Epidermal melanocyte (primary cell): ENCODE data around the gene CREB5.

ENCODE experiments used
- DNase-seq: peaks from one replicate; pipeline ENCODE4 v3.0.0; 2011; ENCODE audit warnings: low spot score; ENCODE audit not compliant: insufficient read length

Gene CREB5

GRCh38 chr7:28433699-28434219, 21.4 kb downstream of the CREB5 start:
- DNase-seq, result no peak

GRCh38 chr7:28434510-28434909, 22.2 kb downstream of the CREB5 start:
- no peak for DNase-seq

- DNase-seq, result no peak
Measured at GRCh38 chr7:28435152-28435551, 22.8 kb downstream of the CREB5 start.

- DNase-seq, result no peak
Measured at GRCh38 chr7:28435732-28436378, 23.5 kb downstream of the CREB5 start.

GRCh38 chr7:28440055-28440601, 27.8 kb downstream of the CREB5 start:
- no peak for DNase-seq

- no peak for DNase-seq
Measured at GRCh38 chr7:28442540-28443420, 30.5 kb downstream of the CREB5 start.

GRCh38 chr7:28446131-28446530, 33.8 kb downstream of the CREB5 start:
- DNase-seq, result no peak

- DNase-seq, result no peak
Measured at GRCh38 chr7:28447071-28447470, 34.8 kb downstream of the CREB5 start.

- DNase-seq, result no peak
Measured at GRCh38 chr7:28448708-28449107, 36.4 kb downstream of the CREB5 start.

GRCh38 chr7:28452681-28453080, 40.4 kb downstream of the CREB5 start:
- DNase-seq, result no peak

GRCh38 chr7:28455486-28455885, 43.2 kb downstream of the CREB5 start:
- no peak for DNase-seq

- no peak for DNase-seq
Measured at GRCh38 chr7:28456044-28456443, 43.7 kb downstream of the CREB5 start.

- DNase-seq, result no peak
Measured at GRCh38 chr7:28458732-28459131, 46.4 kb downstream of the CREB5 start.

GRCh38 chr7:28459306-28459705, 47.0 kb downstream of the CREB5 start:
- no peak for DNase-seq

GRCh38 chr7:28465697-28466096, 53.4 kb downstream of the CREB5 start:
- no peak for DNase-seq

- DNase-seq, result no peak
Measured at GRCh38 chr7:28466341-28466740, 54.0 kb downstream of the CREB5 start.

- DNase-seq, result no peak
Measured at GRCh38 chr7:28466885-28467284, 54.6 kb downstream of the CREB5 start.

GRCh38 chr7:28469562-28469961, 57.2 kb downstream of the CREB5 start:
- DNase-seq, result no peak

GRCh38 chr7:28470344-28470743, 58.0 kb downstream of the CREB5 start:
- DNase-seq, result no peak

- no peak for DNase-seq
Measured at GRCh38 chr7:28472332-28472731, 60.0 kb downstream of the CREB5 start.

GRCh38 chr7:28473571-28474281, 61.4 kb downstream of the CREB5 start:
- DNase-seq, result no peak

GRCh38 chr7:28474282-28474638, 61.9 kb downstream of the CREB5 start:
- no peak for DNase-seq
